Measurements from ENCODE around the gene AP2B1. TPM values are rescaled to one million over a fixed set of nuclear protein-coding genes. Genes with fewer than 3 reads are reported as not detected.

The AP2B1 gene
- total and polyA plus RNA-seq, 2 donors: 34.7 to 39.1 TPM

- Histone ChIP-seq H3K36me3 (ENCODE audit: control insufficient read depth in 2 of 2, insufficient read depth in 2 of 2, low read length in 1 of 2) (peaks cover 28 to 40% of the 10 kb centered on the region in 2 donors), H3K27me3 (ENCODE audit: control insufficient read depth in 2 of 2, insufficient read depth in 1 of 2, low read length in 1 of 2) (peaks cover 0 to 13% of the 10 kb centered on the region in 2 donors)
- WGBS: 95% methylated on average over 4 of the region's 4 CpGs
These were observed 142.3 kb downstream of the AP2B1 start for GRCh38 chr17:35729405-35729833.

GRCh38 chr17:35730400-35731005, 143.4 kb downstream of the AP2B1 start:
- Histone ChIP-seq H3K27me3 (ENCODE audit: control insufficient read depth in 2 of 2, insufficient read depth in 1 of 2, low read length in 1 of 2) (peaks cover 0 to 13% of the 10 kb centered on the region in 2 donors), H3K9me3 (ENCODE audit: control insufficient read depth in 2 of 2, insufficient read depth in 1 of 2, low read length in 1 of 2) (no peaks in the 10 kb centered on the region), H3K4me3 (ENCODE audit: low read length in 2 of 2) (no peak overlapping the region), H3K36me3 (ENCODE audit: control insufficient read depth in 2 of 2, insufficient read depth in 2 of 2, low read length in 1 of 2) (peaks cover 17 to 29% of the 10 kb centered on the region in 2 donors), H3K4me1 (ENCODE audit: control insufficient read depth in 2 of 2, insufficient read depth in 2 of 2, low read length in 2 of 2) (peaks cover 0 to 11% of the 10 kb centered on the region in 2 donors), H3K27ac (ENCODE audit: low read depth in 1 of 2, low read length in 1 of 2) (no peak overlapping the region)
- DNase-seq (ENCODE audit: low read depth in 6 of 9, low spot score in 9 of 9): no peak
- WGBS: 86% methylated on average over 10 of the region's 10 CpGs

More at GRCh38 chr17:35729405-35729833, 142.3 kb downstream of the AP2B1 start:
- Histone ChIP-seq H3K27ac (ENCODE audit: low read depth in 1 of 2, low read length in 1 of 2) (no peak overlapping the region), H3K4me3 (ENCODE audit: low read length in 2 of 2) (no peak overlapping the region), H3K9me3 (ENCODE audit: control insufficient read depth in 2 of 2, insufficient read depth in 1 of 2, low read length in 1 of 2) (no peaks in the 10 kb centered on the region), H3K4me1 (ENCODE audit: control insufficient read depth in 2 of 2, insufficient read depth in 2 of 2, low read length in 2 of 2) (peaks cover 0 to 11% of the 10 kb centered on the region in 2 donors)
- no peak for DNase-seq (ENCODE audit: low read depth in 6 of 9, low spot score in 9 of 9)

DNA sequence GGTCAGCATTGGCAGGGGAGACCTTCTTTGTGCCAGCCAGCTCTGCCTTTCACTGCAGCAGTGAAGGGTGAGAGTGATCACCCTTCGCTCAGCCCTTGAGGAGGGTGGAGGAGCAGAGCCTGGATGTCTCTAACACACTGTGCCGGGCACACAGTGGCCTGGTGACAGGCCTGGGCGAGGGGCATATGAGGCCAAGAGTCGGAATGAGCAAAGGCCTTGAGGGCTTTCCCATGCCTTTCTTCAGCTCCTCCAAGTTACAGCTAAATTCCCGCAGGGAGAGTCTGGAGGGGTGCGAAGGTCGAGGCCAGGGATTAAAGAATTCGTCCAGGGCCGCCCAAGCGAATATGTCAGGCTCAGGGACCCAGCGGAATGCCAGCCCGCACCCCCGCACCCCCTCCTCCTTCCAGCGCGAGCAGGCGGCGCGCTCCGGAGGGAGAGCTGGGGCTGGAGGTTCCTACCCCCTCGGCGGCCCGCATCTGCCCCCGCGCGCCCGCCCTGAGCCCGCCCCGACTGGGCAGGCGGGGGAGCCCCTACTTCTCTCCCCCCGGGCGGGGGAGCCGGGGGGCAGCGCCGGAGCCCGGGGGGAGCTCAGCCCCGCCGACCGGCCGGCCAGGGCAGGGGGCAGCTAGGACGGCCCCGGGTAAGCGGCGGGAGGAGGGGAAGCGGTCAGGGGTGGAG, 144.3 kb downstream of the AP2B1 start, which contains the start of gene RASL10B:
Gene RASL10B (plus strand): TSS at position 401 of the 678 bp plus-strand sequence. CDS start 3,546 bp downstream, outside the sequence.
- Histone ChIP-seq H3K27me3 (ENCODE audit: control insufficient read depth in 2 of 2, insufficient read depth in 1 of 2, low read length in 1 of 2) (peaks cover 0 to 13% of the 10 kb centered on the region in 2 donors), H3K9me3 (ENCODE audit: control insufficient read depth in 2 of 2, insufficient read depth in 1 of 2, low read length in 1 of 2) (no peaks in the 10 kb centered on the region), H3K36me3 (ENCODE audit: control insufficient read depth in 2 of 2, insufficient read depth in 2 of 2, low read length in 1 of 2) (peaks cover 10 to 21% of the 10 kb centered on the region in 2 donors), H3K4me1 (ENCODE audit: control insufficient read depth in 2 of 2, insufficient read depth in 2 of 2, low read length in 2 of 2) (peaks cover 0 to 11% of the 10 kb centered on the region in 2 donors), H3K4me3 (ENCODE audit: low read length in 2 of 2) (peak within 1 kb of the TSS; percentile 24 to 58), H3K27ac (ENCODE audit: low read depth in 1 of 2, low read length in 1 of 2) (no peak within 1 kb of the TSS)
- DNase-seq (ENCODE audit: low read depth in 6 of 9, low spot score in 9 of 9): peak in 4 of 9 donors; percentile 32 to 60 (median 50)
- 6% methylated on average over 44 of the region's 44 CpGs for WGBS

GRCh38 chr17:35731917-35732805, 145.0 kb downstream of the AP2B1 start:
- H3K36me3 ChIP-seq (ENCODE audit: control insufficient read depth in 2 of 2, insufficient read depth in 2 of 2, low read length in 1 of 2): peaks cover 2 to 14% of the 10 kb centered on the region in 2 donors
- H3K4me3 ChIP-seq (ENCODE audit: low read length in 2 of 2): peak overlapping the region in 1 of 2 donors; percentile 58
- peaks cover 0 to 13% of the 10 kb centered on the region in 2 donors for H3K27me3 ChIP-seq (ENCODE audit: control insufficient read depth in 2 of 2, insufficient read depth in 1 of 2, low read length in 1 of 2)
- no peaks in the 10 kb centered on the region for H3K9me3 ChIP-seq (ENCODE audit: control insufficient read depth in 2 of 2, insufficient read depth in 1 of 2, low read length in 1 of 2)
- H3K4me1 ChIP-seq (ENCODE audit: control insufficient read depth in 2 of 2, insufficient read depth in 2 of 2, low read length in 2 of 2): peaks cover 0 to 11% of the 10 kb centered on the region in 2 donors
- 35% methylated on average over 47 of the region's 47 CpGs for WGBS
- no peak overlapping the region for H3K27ac ChIP-seq (ENCODE audit: low read depth in 1 of 2, low read length in 1 of 2)
- no peak for DNase-seq (ENCODE audit: low read depth in 6 of 9, low spot score in 9 of 9)

GRCh38 chr17:35732806-35733136, 145.6 kb downstream of the AP2B1 start:
- WGBS: 100% methylated on average over 1 of the region's 1 CpG
- peaks cover 0 to 13% of the 10 kb centered on the region in 2 donors for H3K27me3 ChIP-seq (ENCODE audit: control insufficient read depth in 2 of 2, insufficient read depth in 1 of 2, low read length in 1 of 2)
- no peak overlapping the region for H3K27ac ChIP-seq (ENCODE audit: low read depth in 1 of 2, low read length in 1 of 2)
- DNase-seq (ENCODE audit: low read depth in 6 of 9, low spot score in 9 of 9): no peak
- H3K4me1 ChIP-seq (ENCODE audit: control insufficient read depth in 2 of 2, insufficient read depth in 2 of 2, low read length in 2 of 2): peaks cover 0 to 11% of the 10 kb centered on the region in 2 donors
- no peak overlapping the region for H3K4me3 ChIP-seq (ENCODE audit: low read length in 2 of 2)
- H3K36me3 ChIP-seq (ENCODE audit: control insufficient read depth in 2 of 2, insufficient read depth in 2 of 2, low read length in 1 of 2): peaks cover 0 to 9% of the 10 kb centered on the region in 2 donors
- H3K9me3 ChIP-seq (ENCODE audit: control insufficient read depth in 2 of 2, insufficient read depth in 1 of 2, low read length in 1 of 2): no peaks in the 10 kb centered on the region

- Histone ChIP-seq H3K27ac (ENCODE audit: low read depth in 1 of 2, low read length in 1 of 2) (no peak overlapping the region), H3K36me3 (ENCODE audit: control insufficient read depth in 2 of 2, insufficient read depth in 2 of 2, low read length in 1 of 2) (peaks cover 0 to 7% of the 10 kb centered on the region in 2 donors), H3K4me1 (ENCODE audit: control insufficient read depth in 2 of 2, insufficient read depth in 2 of 2, low read length in 2 of 2) (peaks cover 0 to 11% of the 10 kb centered on the region in 2 donors), H3K9me3 (ENCODE audit: control insufficient read depth in 2 of 2, insufficient read depth in 1 of 2, low read length in 1 of 2) (no peaks in the 10 kb centered on the region), H3K27me3 (ENCODE audit: control insufficient read depth in 2 of 2, insufficient read depth in 1 of 2, low read length in 1 of 2) (peaks cover 0 to 13% of the 10 kb centered on the region in 2 donors), H3K4me3 (ENCODE audit: low read length in 2 of 2) (no peak overlapping the region)
- WGBS: 94% methylated on average over 6 of the region's 6 CpGs
- no peak for DNase-seq (ENCODE audit: low read depth in 6 of 9, low spot score in 9 of 9)
These were observed 146.2 kb downstream of the AP2B1 start for GRCh38 chr17:35733366-35733765.

DNA sequence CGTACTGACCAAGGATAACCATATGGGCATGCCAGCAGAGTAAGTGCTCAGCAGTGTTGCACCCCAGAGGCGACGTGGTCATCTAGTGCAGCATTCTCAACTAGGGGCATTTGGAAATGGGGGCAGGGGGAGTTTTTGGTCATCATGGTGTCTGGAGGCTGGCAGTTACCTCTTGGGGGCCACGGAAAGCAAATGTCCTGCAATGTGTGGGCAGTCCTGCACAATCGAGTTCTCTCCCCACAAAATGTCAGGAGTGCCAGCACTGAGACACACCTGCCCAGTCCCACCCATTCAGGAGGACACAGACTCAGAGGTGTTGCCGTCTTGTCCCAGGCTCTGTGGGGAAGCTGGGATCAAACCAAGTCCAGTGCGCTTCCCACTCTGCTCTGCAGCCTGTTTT, 147.3 kb downstream of the AP2B1 start:
- no peaks in the 10 kb centered on the region for H3K36me3 ChIP-seq (ENCODE audit: control insufficient read depth in 2 of 2, insufficient read depth in 2 of 2, low read length in 1 of 2)
- 97% methylated on average over 7 of the region's 7 CpGs for WGBS
- no peak overlapping the region for H3K4me3 ChIP-seq (ENCODE audit: low read length in 2 of 2)
- no peak for DNase-seq (ENCODE audit: low read depth in 6 of 9, low spot score in 9 of 9)
- H3K9me3 ChIP-seq (ENCODE audit: control insufficient read depth in 2 of 2, insufficient read depth in 1 of 2, low read length in 1 of 2): no peaks in the 10 kb centered on the region
- peaks cover 0 to 23% of the 10 kb centered on the region in 2 donors for H3K27me3 ChIP-seq (ENCODE audit: control insufficient read depth in 2 of 2, insufficient read depth in 1 of 2, low read length in 1 of 2)
- peaks cover 0 to 15% of the 10 kb centered on the region in 2 donors for H3K4me1 ChIP-seq (ENCODE audit: control insufficient read depth in 2 of 2, insufficient read depth in 2 of 2, low read length in 2 of 2)
- no peak overlapping the region for H3K27ac ChIP-seq (ENCODE audit: low read depth in 1 of 2, low read length in 1 of 2)

DNA sequence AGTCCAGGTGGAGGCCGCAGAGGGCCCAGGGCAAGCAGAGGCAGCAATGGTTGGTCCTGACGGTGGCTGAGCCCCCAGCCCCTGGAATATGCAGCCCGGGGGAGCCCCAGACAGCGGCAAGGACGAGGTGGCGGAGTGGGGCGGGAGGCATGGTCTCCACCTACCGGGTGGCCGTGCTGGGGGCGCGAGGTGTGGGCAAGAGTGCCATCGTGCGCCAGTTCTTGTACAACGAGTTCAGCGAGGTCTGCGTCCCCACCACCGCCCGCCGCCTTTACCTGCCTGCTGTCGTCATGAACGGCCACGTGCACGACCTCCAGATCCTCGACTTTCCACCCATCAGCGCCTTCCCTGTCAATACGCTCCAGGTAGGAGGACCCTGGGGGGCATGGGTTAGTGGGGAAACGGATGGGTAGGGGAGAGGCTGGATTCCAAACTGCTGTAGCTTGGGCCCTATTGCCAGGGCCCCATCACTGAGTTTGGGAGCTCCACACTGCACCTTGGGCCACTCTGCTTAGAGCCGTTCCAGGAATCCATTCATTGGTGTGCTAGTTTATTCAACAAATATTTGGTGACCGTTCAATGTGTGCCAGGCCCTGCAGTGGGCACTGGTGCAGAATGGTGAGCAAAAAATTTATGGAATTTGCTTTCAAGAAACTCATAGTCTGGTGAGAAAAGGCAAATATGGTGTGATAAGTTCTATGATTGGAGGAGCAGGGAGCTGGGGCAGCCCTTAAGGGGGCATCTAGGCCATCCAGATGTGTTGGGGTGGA, 148.1 kb downstream of the AP2B1 start:
- H3K27ac ChIP-seq (ENCODE audit: low read depth in 1 of 2, low read length in 1 of 2): no peak overlapping the region
- H3K36me3 ChIP-seq (ENCODE audit: control insufficient read depth in 2 of 2, insufficient read depth in 2 of 2, low read length in 1 of 2): no peaks in the 10 kb centered on the region
- H3K9me3 ChIP-seq (ENCODE audit: control insufficient read depth in 2 of 2, insufficient read depth in 1 of 2, low read length in 1 of 2): no peaks in the 10 kb centered on the region
- 94% methylated on average over 29 of the region's 29 CpGs for WGBS
- no peak for DNase-seq (ENCODE audit: low read depth in 6 of 9, low spot score in 9 of 9)
- no peak overlapping the region for H3K4me3 ChIP-seq (ENCODE audit: low read length in 2 of 2)
- H3K27me3 ChIP-seq (ENCODE audit: control insufficient read depth in 2 of 2, insufficient read depth in 1 of 2, low read length in 1 of 2): peaks cover 0 to 29% of the 10 kb centered on the region in 2 donors
- H3K4me1 ChIP-seq (ENCODE audit: control insufficient read depth in 2 of 2, insufficient read depth in 2 of 2, low read length in 2 of 2): peaks cover 0 to 15% of the 10 kb centered on the region in 2 donors

All from thymus (tissue), 11 donors.